ENCODE data around the gene PIK3R5. TPM values are rescaled to one million over a fixed set of nuclear protein-coding genes. Genes with fewer than 3 reads are reported as not detected.

PIK3R5 gene
- polyA plus RNA-seq, 10 donors = 0.79 to 5.2 (median 1.6) TPM

DNA sequence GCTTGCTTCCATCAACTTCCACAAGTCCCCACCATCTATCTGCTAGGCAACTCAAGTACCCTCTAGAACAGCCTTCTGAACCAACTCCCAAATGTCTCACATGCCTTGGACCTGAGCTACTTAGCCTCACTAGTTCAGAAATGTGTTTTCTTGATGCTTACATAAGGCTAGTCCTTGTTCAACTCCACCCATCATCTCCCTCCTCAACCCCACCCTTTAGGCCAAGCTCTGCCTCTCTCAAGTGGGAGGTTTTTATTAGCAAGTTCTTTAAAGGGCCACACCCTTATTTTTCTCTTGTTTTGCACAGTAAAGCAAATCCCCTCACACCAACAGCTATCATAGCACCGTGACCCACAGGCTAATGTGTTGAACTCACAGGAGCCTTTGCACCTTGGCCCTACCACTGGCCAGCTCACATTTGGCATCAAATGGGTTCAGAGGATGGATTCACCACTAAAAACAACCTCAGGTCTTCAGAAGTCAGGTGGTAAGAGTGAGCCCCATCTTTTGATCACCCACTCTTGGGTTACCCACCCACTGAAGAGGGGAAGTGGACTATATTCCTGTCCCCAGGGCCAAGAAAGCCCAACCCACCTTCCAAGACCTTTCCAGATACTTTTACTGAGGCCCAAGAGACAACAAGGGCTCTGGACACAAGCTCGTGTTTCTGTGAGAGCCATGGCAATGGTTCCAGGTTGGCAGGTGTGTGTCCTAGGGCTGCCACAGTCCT is 12.2 kb downstream of the PIK3R5 start:
- DNase-seq = no peak

GRCh38 chr17:8952191-8952590 is 13.3 kb downstream of the PIK3R5 start:
- no peak for DNase-seq

DNA sequence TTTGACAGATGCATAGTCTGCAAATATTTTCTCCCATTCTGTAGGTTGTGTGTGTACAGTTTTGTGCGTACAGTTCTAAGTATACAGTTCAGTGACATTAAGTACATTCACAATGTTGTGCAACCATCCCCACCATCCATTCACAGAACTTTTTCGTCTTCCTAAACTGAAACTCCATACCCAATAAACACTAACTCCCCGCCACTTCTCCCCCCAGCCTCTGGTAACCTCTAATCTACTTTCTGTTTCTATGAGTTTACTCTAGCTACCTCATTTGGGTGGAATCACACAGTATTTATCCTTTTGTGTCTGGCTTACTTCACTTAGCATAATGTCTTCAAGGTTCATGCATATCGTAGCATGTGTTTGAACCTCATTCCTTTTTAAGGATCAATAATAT is 14.3 kb downstream of the PIK3R5 start:
- no peak for DNase-seq

DNA sequence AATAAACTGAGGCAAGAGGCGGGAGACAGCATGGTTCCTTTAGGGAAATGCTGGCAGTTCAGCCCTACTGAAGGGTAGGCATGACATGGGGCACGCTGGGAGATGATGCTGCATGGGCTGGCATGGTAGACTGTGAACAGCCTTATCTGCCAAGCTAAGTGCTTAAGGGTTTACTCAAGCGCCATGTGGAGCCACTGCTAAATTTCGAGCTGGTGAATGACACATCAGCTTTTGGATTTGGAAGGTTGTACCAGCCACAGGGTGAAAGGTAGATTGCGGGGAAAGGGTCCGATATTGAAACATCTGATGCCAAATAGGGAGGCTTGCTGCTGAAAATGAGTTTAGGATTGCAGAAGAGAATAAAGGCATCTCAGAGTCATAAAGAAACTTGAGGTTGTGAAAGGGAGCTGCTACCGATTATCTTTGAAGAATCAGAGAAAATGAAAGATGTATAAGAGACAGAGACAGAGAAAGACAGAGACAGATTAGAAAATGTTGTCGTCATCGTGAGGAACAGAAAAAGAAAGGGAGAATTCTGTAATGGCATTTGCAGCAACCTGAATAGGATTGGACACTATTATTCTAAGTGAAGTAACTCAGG is 16.3 kb downstream of the PIK3R5 start:
- DNase-seq = no peak

- DNase-seq = no peak
These were observed 17.0 kb downstream of the PIK3R5 start for GRCh38 chr17:8948462-8948861.

DNA sequence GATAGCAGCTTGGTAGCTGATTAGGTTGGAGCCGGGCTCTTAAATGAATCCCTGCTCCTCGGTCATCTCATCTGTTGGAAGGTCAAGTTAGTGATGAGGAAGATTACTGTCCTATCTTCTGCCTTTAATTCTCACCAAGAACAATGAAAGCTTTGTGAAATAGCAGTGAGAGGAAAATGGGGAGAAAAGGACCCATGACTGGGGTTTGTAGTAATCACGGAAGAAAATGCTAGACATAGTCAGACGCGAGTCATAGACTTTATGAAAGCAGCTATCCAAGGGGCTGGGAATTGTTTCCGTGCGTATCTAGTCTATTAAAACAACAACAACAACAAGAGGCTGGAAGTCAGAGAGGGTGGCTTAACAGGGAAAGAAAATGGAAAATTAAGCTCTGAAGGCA is 18.3 kb downstream of the PIK3R5 start:
- no peak for DNase-seq

- no peak for DNase-seq
These were observed 19.0 kb downstream of the PIK3R5 start for GRCh38 chr17:8946476-8946875.

DNA sequence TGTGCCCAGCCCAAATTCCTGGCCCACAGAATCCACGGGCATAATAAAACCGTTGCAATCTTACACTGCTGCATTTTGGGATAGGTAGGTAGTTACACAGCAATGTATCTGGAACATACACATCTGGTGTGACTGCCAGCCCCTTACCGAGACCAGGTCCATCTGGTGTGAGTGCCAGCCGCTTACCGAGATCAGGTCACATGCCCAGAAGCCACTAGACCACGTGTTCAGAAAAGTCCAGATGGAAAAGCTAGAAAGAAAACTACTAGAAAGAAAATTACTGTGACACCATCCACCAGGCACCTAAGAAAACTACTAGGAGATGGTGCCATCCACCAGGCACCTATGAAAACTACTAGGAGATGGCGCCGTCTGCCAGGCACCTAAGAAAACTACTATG is 19.4 kb downstream of the PIK3R5 start:
- DNase-seq = no peak

GRCh38 chr17:8944748-8945147 is 20.8 kb downstream of the PIK3R5 start:
- no peak for DNase-seq

DNA sequence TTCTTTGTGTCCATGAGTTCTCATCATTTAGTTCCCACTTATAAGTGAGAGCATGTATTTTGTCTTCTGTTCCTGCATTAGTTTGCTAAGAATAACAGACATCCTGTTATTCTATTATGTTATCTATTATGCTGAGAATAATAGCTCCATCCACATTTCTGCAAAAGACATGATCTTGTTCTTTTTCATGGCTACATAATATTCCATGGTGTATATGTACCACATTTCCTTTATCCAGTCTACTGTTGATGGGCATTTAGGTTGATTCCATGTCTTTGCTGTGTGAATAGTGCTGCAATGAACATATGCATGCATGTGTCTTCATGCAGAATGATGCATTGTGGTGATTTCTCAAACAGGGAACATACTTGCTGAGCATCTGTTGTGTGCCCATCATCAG is 21.4 kb downstream of the PIK3R5 start:
- no peak for DNase-seq

GRCh38 chr17:8941980-8942622 is 23.4 kb downstream of the PIK3R5 start:
- DNase-seq = no peak

DNA sequence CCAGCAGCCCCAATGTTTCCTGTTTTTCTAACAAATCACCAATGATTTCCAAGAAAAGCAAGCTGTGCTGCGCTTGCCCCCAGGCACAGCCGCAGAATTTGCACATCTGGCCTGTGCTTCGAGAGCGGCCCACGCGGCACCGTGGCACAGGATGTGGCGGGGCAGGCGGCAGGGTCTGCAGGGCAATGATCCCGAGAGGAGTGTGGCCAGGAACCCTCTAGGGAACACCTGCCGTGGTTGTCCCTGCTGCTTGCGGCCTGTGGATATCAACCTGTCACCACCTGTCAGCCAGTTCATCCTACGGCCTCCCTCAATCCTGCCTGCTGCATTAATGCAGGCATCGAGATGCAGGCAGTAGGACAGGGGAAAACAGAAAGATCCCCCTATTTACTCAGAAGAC is 24.0 kb downstream of the PIK3R5 start:
- no peak for DNase-seq

DNA sequence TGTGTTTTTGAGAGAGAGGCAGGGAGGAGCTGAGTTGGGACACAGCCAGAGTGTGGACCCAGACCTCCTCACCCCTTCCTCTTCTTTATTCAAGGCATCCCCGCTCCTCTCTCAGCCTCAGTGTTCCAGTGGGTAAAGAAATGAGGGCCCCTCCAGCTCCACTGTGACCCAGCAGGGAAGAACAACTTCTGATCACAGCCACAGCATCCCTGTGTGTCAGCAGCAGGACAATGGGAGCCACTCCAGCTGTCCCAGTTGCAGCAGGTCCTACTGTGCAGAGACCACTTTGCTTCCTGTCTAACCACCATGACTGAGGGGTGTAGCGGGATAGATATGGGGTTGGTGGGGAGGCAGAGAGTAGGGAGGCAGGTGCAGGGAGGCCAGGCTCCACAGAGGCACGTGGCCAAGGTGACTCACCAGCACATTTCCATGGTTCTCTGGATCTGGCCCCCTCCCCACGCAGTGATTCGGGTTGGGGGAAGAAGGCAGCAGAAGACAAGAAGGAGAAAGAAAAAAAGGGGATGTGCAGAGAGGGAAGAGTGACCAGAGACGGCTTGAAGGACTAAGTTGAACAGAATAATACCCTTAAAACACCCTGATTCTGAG is 24.5 kb downstream of the PIK3R5 start:
- DNase-seq = no peak

- no peak for DNase-seq
These were observed 25.8 kb downstream of the PIK3R5 start for GRCh38 chr17:8939496-8940334.

DNA sequence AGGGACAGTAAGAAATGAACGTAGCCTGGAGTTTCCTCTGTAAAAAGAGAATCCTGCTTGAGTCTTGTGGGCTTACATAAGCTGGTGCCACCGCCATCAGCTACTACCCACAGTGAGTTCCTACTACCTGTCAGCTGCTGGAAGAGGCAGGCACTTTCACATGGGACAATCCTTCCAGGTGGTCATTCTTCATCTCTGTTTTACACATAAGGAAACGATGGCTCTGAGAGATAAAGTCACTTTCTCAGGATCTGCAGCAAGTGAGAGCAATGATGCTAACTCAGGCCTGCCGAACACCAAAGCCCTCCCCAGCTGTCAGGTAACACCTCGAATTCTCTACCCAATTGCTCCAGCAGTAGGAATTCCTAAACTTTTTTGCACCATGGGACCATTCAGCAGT is 26.6 kb downstream of the PIK3R5 start:
- DNase-seq = no peak

DNA sequence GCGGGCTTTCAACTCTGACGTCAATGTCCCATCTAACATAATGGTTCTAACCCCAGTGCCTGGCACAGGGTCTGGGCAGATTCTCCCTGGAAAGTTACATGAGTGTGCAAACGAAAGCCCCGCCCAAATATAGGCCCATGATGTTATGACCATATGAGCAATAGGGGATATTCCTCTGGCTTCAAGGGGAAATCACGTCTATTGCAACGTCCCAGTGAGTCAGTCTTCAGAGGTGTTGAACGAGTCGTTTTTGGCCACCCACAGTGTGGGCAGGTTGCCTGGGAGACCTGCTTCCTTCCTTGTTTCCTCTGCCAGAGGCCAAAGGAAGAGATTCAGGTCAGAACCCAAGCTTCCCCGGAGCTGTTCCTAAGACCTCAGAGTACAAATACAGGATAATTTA is 30.3 kb downstream of the PIK3R5 start:
- DNase-seq = no peak

GRCh38 chr17:8934346-8934745 is 31.2 kb downstream of the PIK3R5 start:
- no peak for DNase-seq

- DNase-seq = no peak
These were observed 34.9 kb downstream of the PIK3R5 start for GRCh38 chr17:8930649-8931048.

GRCh38 chr17:8928347-8928746 is 37.2 kb downstream of the PIK3R5 start:
- DNase-seq = no peak

DNA sequence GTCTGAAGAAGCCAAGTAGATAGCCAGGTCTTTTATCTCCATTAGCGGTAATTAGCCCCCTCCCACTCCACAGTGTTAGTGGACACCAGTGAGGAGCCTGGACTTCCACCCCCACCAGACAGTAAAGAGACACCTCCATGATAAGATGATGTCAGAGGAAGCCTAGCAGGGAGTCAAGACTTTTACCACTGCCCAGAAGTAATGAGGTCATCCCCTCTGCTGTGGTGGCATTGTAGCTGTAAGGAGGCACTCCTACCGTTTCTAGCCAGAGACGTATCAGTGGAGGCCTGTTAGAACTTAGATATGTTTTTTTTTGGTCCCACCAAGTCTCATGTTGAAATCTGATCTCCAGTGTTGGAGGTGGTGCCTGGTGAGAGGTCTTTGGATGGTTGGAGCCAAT is 38.1 kb downstream of the PIK3R5 start:
- no peak for DNase-seq

GRCh38 chr17:8925808-8926207 is 39.7 kb downstream of the PIK3R5 start:
- DNase-seq = no peak

DNA sequence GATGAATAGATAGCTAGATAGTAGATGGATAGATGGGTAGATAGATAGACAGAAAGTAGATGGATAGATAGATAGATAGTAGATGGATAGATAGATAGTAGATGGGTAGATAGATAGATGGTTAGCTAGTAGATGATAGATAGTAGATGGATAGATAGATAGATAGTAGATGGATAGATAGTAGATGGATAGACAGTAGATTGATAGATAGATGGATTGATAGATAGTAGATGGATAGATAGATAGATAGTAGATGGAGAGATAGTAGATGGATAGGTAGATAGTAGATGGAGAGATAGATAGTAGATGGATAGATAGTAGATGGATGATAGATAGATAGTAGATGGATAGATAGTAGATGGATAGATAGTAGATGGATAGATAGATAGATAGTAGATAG is 40.4 kb downstream of the PIK3R5 start:
- DNase-seq = no peak

All from muscle of back (tissue), 11 donors.